T-helper 17 cell (primary cell): ENCODE data around the gene CTNND2. TPM values are rescaled to one million over a fixed set of nuclear protein-coding genes. Genes with fewer than 3 reads are reported as not detected.
"Not testable (repeated sequence)": the region's sequence is repeated elsewhere in the genome, so short reads cannot be mapped to it uniquely, and the experiment has no call there.

ENCODE experiments used
- ATAC-seq: fragments of 150-1000 bp; cut with Tn5 transposase; 2 replicates; pipeline ENCODE4 v1.10.0; 2021; ENCODE audit warnings: mild to moderate bottlenecking, moderate library complexity
- DNase-seq, 3 donors: peaks; one replicate each; pipeline versions ENCODE4 v3.0.0 to v3.0.0-alpha.2; 2020 to 2021
- H3K9me3 ChIP-seq: one replicate; pipeline ENCODE4 v1.7.0; 2013; ENCODE audit warnings: low read length, mild to moderate bottlenecking; ENCODE audit not compliant: control insufficient read depth, poor library complexity, severe bottlenecking
- H3K27ac Mint-ChIP-seq: one replicate; pipeline ENCODE4 v1.8.0; 2022; ENCODE audit warnings: mild to moderate bottlenecking, moderate library complexity, mixed read lengths
- H3K27me3 Mint-ChIP-seq: one replicate; pipeline ENCODE4 v1.8.0; 2022; ENCODE audit warnings: mixed read lengths
- H3K36me3 Mint-ChIP-seq: one replicate; pipeline ENCODE4 v1.8.0; 2022; ENCODE audit warnings: low read depth, mixed read lengths
- H3K4me1 Mint-ChIP-seq: one replicate; pipeline ENCODE4 v1.8.0; 2022; ENCODE audit warnings: mild to moderate bottlenecking, mixed read lengths
- H3K4me3 Mint-ChIP-seq: one replicate; pipeline ENCODE4 v1.8.0; 2022; ENCODE audit warnings: mild to moderate bottlenecking, moderate library complexity, mixed read lengths
- total RNA-seq, 4 donors: library from RNA in 2 of 4; stranded (reverse) in 2 of 4; gene quantifications; one replicate each; pipeline ENCODE4 v1.2.3 and lab custom pipeline; 2022 to 2026

The CTNND2 gene
- total RNA-seq, 2 donors from 2014 or later: 0.94 to 1.6 TPM

DNA sequence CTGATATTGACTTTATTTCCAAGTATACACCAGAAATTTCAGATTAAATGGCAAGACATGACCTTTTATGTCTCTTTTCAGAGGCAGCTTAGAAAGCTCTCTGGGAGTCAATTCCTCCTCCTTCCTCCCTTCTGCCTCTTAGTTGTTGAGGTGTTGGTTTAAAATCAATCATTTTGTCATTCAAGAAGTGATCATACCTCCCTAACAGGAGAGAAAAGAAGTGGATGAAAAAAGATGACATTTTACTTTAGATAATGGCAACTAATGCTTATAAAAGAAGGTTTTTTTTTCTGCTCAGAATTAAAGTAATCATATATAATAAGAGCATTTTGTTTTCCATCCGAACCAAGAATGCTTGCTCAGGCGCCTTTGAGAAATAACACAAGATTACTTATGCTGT lies 448.7 kb downstream of the CTNND2 start:
- Mint-ChIP-seq H3K4me1 (no peaks in the 10 kb centered on the region), H3K36me3 (no peaks in the 10 kb centered on the region), H3K4me3 (no peak overlapping the region), H3K27me3 (peaks cover 1% of the 10 kb centered on the region), H3K27ac (no peak overlapping the region)
- DNase-seq (no peak), ATAC-seq (no peak)
- H3K9me3 ChIP-seq: no peaks in the 10 kb centered on the region

- H3K9me3 ChIP-seq: no peaks in the 10 kb centered on the region
- Mint-ChIP-seq H3K27me3 (no peaks in the 10 kb centered on the region), H3K27ac (no peak overlapping the region), H3K4me3 (no peak overlapping the region), H3K36me3 (no peaks in the 10 kb centered on the region), H3K4me1 (no peaks in the 10 kb centered on the region)
- ATAC-seq: no peak
- no peak for DNase-seq
Observed at GRCh38 chr5:11452852-11453251, 451.4 kb downstream of the CTNND2 start.

- H3K27ac Mint-ChIP-seq: no peak overlapping the region
- H3K4me3 Mint-ChIP-seq: no peak overlapping the region
- no peaks in the 10 kb centered on the region for H3K9me3 ChIP-seq
- H3K36me3 Mint-ChIP-seq: no peaks in the 10 kb centered on the region
- H3K27me3 Mint-ChIP-seq: peaks cover 15% of the 10 kb centered on the region
- ATAC-seq: no peak
- no peak for DNase-seq
- H3K4me1 Mint-ChIP-seq: no peaks in the 10 kb centered on the region
Observed at GRCh38 chr5:11449966-11450365, 454.3 kb downstream of the CTNND2 start.

DNA sequence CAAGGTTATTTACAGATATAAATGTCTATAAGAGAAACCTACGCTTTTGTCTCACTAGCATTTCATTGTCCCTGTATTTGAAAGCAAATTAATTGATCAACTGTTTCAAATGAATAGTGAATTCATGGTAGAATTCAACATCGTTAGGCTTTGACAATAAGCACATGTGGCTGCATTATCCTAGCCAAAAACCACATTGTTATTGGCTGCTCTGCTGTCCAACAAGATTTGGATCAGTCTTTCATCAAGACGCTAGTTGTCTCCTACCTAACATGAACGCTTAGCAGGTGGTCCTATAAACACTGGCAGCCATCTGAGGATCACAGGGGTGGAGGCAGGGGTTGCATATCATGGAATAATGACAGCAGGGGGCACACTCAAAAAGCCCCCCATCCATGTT lies 455.0 kb downstream of the CTNND2 start:
- Mint-ChIP-seq H3K4me1 (no peaks in the 10 kb centered on the region), H3K4me3 (no peak overlapping the region), H3K36me3 (no peaks in the 10 kb centered on the region), H3K27me3 (peaks cover 15% of the 10 kb centered on the region), H3K27ac (no peak overlapping the region)
- DNase-seq (no peak), ATAC-seq (no peak)
- no peaks in the 10 kb centered on the region for H3K9me3 ChIP-seq

DNA sequence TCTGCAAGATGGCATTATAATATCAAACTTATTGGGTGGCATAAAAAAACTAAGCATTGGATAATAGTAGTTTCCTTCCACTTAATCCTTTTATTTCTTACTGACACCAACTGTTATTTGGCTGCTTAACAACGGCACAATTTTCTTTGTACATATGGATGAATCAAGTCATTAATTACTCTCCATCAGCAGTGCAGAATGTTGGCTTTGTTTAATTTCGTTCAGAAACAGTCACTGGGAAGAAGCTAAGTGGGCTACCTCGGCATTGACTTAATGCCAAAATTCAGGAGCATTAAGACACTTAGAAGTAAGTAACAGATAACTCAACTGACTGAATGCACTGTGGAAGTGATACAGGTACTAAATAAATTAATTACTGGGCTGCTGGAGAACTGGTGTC lies 460.4 kb downstream of the CTNND2 start:
- Mint-ChIP-seq H3K27me3 (peaks cover 15% of the 10 kb centered on the region), H3K36me3 (no peaks in the 10 kb centered on the region), H3K27ac (no peak overlapping the region), H3K4me1 (no peaks in the 10 kb centered on the region), H3K4me3 (no peak overlapping the region)
- DNase-seq (no peak), ATAC-seq (no peak)
- H3K9me3 ChIP-seq: no peaks in the 10 kb centered on the region

- H3K36me3 Mint-ChIP-seq: no peaks in the 10 kb centered on the region
- H3K4me1 Mint-ChIP-seq: no peaks in the 10 kb centered on the region
- H3K27me3 Mint-ChIP-seq: peaks cover 10% of the 10 kb centered on the region
- H3K27ac Mint-ChIP-seq: no peak overlapping the region
- no peaks in the 10 kb centered on the region for H3K9me3 ChIP-seq
- DNase-seq (no peak), ATAC-seq (no peak)
- no peak overlapping the region for H3K4me3 Mint-ChIP-seq
Observed at GRCh38 chr5:11432116-11432515, 472.1 kb downstream of the CTNND2 start.

DNA sequence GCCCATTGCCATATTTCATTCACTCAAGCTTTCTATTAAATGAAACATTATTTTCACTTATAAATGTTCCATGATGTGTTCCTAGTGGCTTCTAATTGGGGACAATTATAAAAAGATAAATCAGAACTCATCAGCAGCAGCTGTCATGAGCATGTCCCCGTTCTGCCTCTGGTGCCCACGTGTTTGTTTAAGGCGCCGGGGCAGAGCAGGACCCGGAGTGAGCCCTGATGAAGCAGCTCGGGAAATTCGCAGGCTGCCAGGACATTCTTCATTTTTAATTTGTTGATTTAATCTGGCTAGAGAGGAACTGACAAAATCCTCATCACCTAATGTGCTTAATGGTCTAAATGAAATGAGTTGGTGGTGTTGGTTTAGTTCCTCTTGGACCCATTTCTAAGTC lies 475.0 kb downstream of the CTNND2 start:
- Mint-ChIP-seq H3K36me3 (no peaks in the 10 kb centered on the region), H3K4me1 (no peaks in the 10 kb centered on the region), H3K4me3 (no peak overlapping the region), H3K27me3 (peaks cover 10% of the 10 kb centered on the region), H3K27ac (no peak overlapping the region)
- H3K9me3 ChIP-seq: no peaks in the 10 kb centered on the region
- DNase-seq: no peak
- no peak for ATAC-seq

DNA sequence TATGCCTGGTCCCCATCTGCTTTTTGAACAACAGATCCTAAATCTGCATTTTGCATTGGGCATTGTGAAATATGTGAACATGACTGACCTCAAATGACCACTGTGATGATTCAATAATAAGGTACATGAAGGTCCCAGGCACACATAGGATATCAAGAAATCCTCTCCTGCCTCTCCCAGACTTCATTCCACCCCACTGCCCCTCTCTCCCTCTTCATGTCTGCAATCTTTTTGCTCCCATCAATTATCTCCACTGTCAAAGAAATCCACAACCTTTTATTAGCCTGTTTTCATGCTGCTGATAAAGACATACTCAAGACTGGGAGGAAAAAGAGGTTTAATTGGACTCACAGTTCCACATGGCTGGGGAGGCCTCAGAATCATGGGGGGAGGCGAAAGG lies 476.7 kb downstream of the CTNND2 start:
- no peak for DNase-seq
- H3K4me3 Mint-ChIP-seq: no peak overlapping the region
- H3K27me3 Mint-ChIP-seq: peaks cover 10% of the 10 kb centered on the region
- ATAC-seq: no peak
- no peaks in the 10 kb centered on the region for H3K9me3 ChIP-seq
- H3K27ac Mint-ChIP-seq: no peak overlapping the region
- no peaks in the 10 kb centered on the region for H3K4me1 Mint-ChIP-seq
- H3K36me3 Mint-ChIP-seq: no peaks in the 10 kb centered on the region

GRCh38 chr5:11426442-11426841 lies 477.8 kb downstream of the CTNND2 start:
- peaks cover 10% of the 10 kb centered on the region for H3K27me3 Mint-ChIP-seq
- H3K27ac Mint-ChIP-seq: no peak overlapping the region
- no peaks in the 10 kb centered on the region for H3K4me1 Mint-ChIP-seq
- no peak overlapping the region for H3K4me3 Mint-ChIP-seq
- ATAC-seq (no peak), DNase-seq (no peak)
- no peaks in the 10 kb centered on the region for H3K9me3 ChIP-seq
- no peaks in the 10 kb centered on the region for H3K36me3 Mint-ChIP-seq

GRCh38 chr5:11422342-11422741 lies 481.9 kb downstream of the CTNND2 start:
- H3K36me3 Mint-ChIP-seq: no peaks in the 10 kb centered on the region

GRCh38 chr5:11420969-11421368 lies 483.3 kb downstream of the CTNND2 start:
- H3K27ac Mint-ChIP-seq: no peak overlapping the region

More at GRCh38 chr5:11422342-11422741, 481.9 kb downstream of the CTNND2 start:
- no peak overlapping the region for H3K4me3 Mint-ChIP-seq
- no peak for DNase-seq
- no peak for ATAC-seq
- H3K4me1 Mint-ChIP-seq: no peaks in the 10 kb centered on the region
- H3K27ac Mint-ChIP-seq: no peak overlapping the region
- no peaks in the 10 kb centered on the region for H3K9me3 ChIP-seq
- no peaks in the 10 kb centered on the region for H3K27me3 Mint-ChIP-seq

GRCh38 chr5:11415751-11416150 lies 488.5 kb downstream of the CTNND2 start:
- H3K9me3 ChIP-seq: no peaks in the 10 kb centered on the region
- no peak for ATAC-seq
- no peak for DNase-seq
- Mint-ChIP-seq H3K4me1 (no peaks in the 10 kb centered on the region), H3K36me3 (no peaks in the 10 kb centered on the region), H3K4me3 (no peak overlapping the region), H3K27ac (no peak overlapping the region), H3K27me3 (peaks cover 4% of the 10 kb centered on the region)

More at GRCh38 chr5:11420969-11421368, 483.3 kb downstream of the CTNND2 start:
- no peaks in the 10 kb centered on the region for H3K4me1 Mint-ChIP-seq
- H3K4me3 Mint-ChIP-seq: no peak overlapping the region
- ATAC-seq (no peak), DNase-seq (no peak)
- H3K36me3 Mint-ChIP-seq: no peaks in the 10 kb centered on the region
- no peaks in the 10 kb centered on the region for H3K27me3 Mint-ChIP-seq
- H3K9me3 ChIP-seq: no peaks in the 10 kb centered on the region

GRCh38 chr5:11414732-11415131 lies 489.5 kb downstream of the CTNND2 start:
- H3K27ac Mint-ChIP-seq, DNase-seq, H3K27me3 Mint-ChIP-seq, H3K4me1 Mint-ChIP-seq, H3K4me3 Mint-ChIP-seq, H3K9me3 ChIP-seq, ATAC-seq, H3K36me3 Mint-ChIP-seq: not testable (repeated sequence)

DNA sequence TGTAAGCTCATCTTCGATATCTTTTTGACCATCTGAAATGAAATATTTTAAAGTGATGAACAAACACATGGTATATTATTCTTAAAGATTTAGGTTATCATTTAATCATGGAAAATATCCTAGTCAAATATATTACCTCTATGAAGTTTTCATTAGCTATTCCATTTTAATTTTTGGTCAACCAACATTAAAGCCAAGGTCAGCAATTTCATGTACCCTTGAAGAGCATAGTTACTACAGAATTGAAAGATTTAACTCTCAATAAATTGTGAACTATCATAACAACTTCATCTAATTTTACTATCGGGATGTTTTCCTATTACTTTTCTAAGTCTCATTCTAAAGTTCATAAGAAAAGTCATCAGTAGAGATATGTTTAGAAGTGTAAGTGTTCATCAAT lies 492.6 kb downstream of the CTNND2 start:
- H3K9me3 ChIP-seq: no peaks in the 10 kb centered on the region
- Mint-ChIP-seq H3K27me3 (peaks cover 4% of the 10 kb centered on the region), H3K36me3 (no peaks in the 10 kb centered on the region), H3K27ac (no peak overlapping the region), H3K4me1 (no peaks in the 10 kb centered on the region), H3K4me3 (no peak overlapping the region)
- DNase-seq: no peak
- ATAC-seq: no peak
